ENCODE data around the gene PSMA5.

DNA sequence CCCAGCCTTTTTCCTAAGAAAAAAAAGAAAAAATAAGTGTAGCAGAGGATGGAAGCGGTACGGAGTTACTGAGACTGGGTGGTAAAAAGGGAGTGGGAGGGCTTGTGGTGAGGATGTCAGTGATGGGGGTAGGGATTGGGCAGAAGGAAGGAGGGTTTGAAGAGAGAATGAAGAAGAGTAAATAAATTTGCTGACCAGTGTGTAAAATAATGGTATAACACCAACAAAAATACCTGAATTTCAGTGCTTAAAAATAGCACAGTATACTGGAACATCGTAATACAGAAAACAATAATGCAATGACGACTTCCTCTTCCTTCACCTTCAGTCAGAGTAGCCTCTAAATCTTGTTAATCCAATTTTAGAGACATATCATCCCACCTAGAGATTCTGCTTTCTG lies 21.3 kb upstream of the PSMA5 start:
- TF ChIP-seq, protein P1, sequence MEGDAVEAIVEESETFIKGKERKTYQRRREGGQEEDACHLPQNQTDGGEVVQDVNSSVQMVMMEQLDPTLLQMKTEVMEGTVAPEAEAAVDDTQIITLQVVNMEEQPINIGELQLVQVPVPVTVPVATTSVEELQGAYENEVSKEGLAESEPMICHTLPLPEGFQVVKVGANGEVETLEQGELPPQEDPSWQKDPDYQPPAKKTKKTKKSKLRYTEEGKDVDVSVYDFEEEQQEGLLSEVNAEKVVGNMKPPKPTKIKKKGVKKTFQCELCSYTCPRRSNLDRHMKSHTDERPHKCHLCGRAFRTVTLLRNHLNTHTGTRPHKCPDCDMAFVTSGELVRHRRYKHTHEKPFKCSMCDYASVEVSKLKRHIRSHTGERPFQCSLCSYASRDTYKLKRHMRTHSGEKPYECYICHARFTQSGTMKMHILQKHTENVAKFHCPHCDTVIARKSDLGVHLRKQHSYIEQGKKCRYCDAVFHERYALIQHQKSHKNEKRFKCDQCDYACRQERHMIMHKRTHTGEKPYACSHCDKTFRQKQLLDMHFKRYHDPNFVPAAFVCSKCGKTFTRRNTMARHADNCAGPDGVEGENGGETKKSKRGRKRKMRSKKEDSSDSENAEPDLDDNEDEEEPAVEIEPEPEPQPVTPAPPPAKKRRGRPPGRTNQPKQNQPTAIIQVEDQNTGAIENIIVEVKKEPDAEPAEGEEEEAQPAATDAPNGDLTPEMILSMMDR (IDR thresholded peaks at IDR 0.05) = no peak
- no peak for TF ChIP-seq POLR2A (IDR thresholded peaks at IDR 0.05)
